ENCODE data around the gene GHRL.

GHRL gene

GRCh38 chr3:10244009-10244408, 48.7 kb downstream of the GHRL start:
- no peak for DNase-seq (ENCODE audit: low spot score)

- no peak for DNase-seq (ENCODE audit: low spot score)
These were observed 50.3 kb downstream of the GHRL start for GRCh38 chr3:10242182-10243065.

GRCh38 chr3:10240799-10241198, 51.9 kb downstream of the GHRL start:
- no peak for DNase-seq (ENCODE audit: low spot score)

GRCh38 chr3:10238345-10239183, 54.2 kb downstream of the GHRL start:
- DNase-seq (ENCODE audit: low spot score), result no peak

Measured in left forelimb (tissue), 1 donor.